ENCODE data around the gene STAC3. TPM values are rescaled to one million over a fixed set of nuclear protein-coding genes. Genes with fewer than 3 reads are reported as not detected.

Gene STAC3
- total RNA-seq, 1 donor from 2014 or later, result 1.3 TPM

- no peaks in the 10 kb centered on the region for H3K27me3 Mint-ChIP-seq (ENCODE audit: low read depth)
- TF ChIP-seq CTCF (IDR thresholded peaks at IDR 0.05), result peak; percentile 20
- DNase-seq (ENCODE audit: low spot score), result no peak
- peaks cover 76% of the 10 kb centered on the region for H3K4me1 Mint-ChIP-seq (ENCODE audit: low read depth)
- no peaks in the 10 kb centered on the region for H3K9me3 Mint-ChIP-seq (ENCODE audit: low read depth)
- peak overlapping the region; percentile 94 for H3K4me3 Mint-ChIP-seq (ENCODE audit: unreplicated experiment)
- peak overlapping the region; percentile 98 for H3K27ac Mint-ChIP-seq (ENCODE audit: unreplicated experiment)
- no peaks in the 10 kb centered on the region for H3K36me3 Mint-ChIP-seq (ENCODE audit: low read depth)
Measured at GRCh38 chr12:57240926-57241401, 10.0 kb downstream of the STAC3 start.

DNA sequence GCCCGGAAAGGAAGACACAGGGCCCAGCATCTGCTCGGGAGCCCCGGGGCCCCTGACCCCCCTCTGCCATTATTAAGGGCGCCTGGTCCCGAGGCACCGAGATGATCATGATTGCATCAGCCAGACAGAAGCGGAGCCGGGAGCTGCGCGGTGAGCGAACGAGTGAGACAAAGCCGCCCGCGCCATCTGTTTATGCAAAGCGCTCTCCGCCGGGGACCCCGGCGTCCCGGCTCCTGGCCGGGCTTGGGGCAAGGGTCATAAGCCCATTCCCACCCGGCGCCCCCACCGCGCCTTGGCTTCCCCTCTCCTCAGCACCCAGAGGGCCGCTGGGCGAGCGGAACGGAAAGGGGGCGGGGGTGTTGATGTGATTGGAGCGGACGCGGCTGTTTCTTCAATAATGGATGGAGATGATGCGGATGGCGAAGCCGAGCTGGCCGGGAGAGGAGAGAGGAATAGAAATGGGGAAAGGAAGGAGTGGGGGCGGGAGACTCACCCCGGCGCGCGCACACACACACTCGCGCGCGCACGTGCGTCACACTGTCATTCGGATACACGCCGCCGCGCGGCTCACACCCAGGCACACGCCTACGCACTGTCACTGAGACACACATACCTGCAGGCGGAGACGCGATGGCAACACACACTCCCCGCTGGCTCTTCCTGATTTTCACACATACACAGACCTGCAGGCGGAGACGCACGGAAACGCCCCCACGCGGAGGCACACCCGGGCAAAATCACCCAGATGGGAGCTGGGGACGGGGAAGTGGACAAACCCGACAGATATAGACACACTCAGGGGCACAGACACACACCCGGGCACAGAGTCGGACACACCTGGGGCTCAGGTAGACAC is 10.7 kb downstream of the STAC3 start:
- H3K27me3 Mint-ChIP-seq (ENCODE audit: low read depth), result no peaks in the 10 kb centered on the region
- H3K9me3 Mint-ChIP-seq (ENCODE audit: low read depth), result no peaks in the 10 kb centered on the region
- peak overlapping the region; percentile 98 for H3K27ac Mint-ChIP-seq (ENCODE audit: unreplicated experiment)
- TF ChIP-seq CTCF (IDR thresholded peaks at IDR 0.05), result no peak
- H3K4me1 Mint-ChIP-seq (ENCODE audit: low read depth), result peaks cover 83% of the 10 kb centered on the region
- H3K4me3 Mint-ChIP-seq (ENCODE audit: unreplicated experiment), result peak overlapping the region; percentile 94
- no peaks in the 10 kb centered on the region for H3K36me3 Mint-ChIP-seq (ENCODE audit: low read depth)
- peak; percentile 89 for DNase-seq (ENCODE audit: low spot score)

GRCh38 chr12:57239587-57240065 is 11.4 kb downstream of the STAC3 start:
- Mint-ChIP-seq H3K9me3 (ENCODE audit: low read depth) (no peaks in the 10 kb centered on the region), H3K4me3 (ENCODE audit: unreplicated experiment) (peak overlapping the region; percentile 94), H3K27ac (ENCODE audit: unreplicated experiment) (peak overlapping the region; percentile 98), H3K27me3 (ENCODE audit: low read depth) (no peaks in the 10 kb centered on the region), H3K4me1 (ENCODE audit: low read depth) (peaks cover 87% of the 10 kb centered on the region), H3K36me3 (ENCODE audit: low read depth) (peaks cover under 1% of the 10 kb centered on the region)
- DNase-seq (ENCODE audit: low spot score), result no peak
- TF ChIP-seq CTCF (IDR thresholded peaks at IDR 0.05), result no peak

- H3K27ac Mint-ChIP-seq (ENCODE audit: unreplicated experiment), result peak overlapping the region; percentile 98
- peak; percentile 92 for DNase-seq (ENCODE audit: low spot score)
- peak overlapping the region; percentile 94 for H3K4me3 Mint-ChIP-seq (ENCODE audit: unreplicated experiment)
- H3K9me3 Mint-ChIP-seq (ENCODE audit: low read depth), result no peaks in the 10 kb centered on the region
- H3K36me3 Mint-ChIP-seq (ENCODE audit: low read depth), result peaks cover 6% of the 10 kb centered on the region
- no peaks in the 10 kb centered on the region for H3K27me3 Mint-ChIP-seq (ENCODE audit: low read depth)
- peaks cover 91% of the 10 kb centered on the region for H3K4me1 Mint-ChIP-seq (ENCODE audit: low read depth)
- peak; percentile 100 for TF ChIP-seq CTCF (IDR thresholded peaks at IDR 0.05)
Measured at GRCh38 chr12:57238854-57239554, 12.0 kb downstream of the STAC3 start.
